HG03460 (cell line): ENCODE measurements around the gene CRYGN.

Experiments used
- ATAC-seq: cut with Tn5 transposase; IDR thresholded peaks from one replicate; pipeline ENCODE4 v1.9.1; 2021; ENCODE audit not compliant: unreplicated experiment

Gene CRYGN

DNA sequence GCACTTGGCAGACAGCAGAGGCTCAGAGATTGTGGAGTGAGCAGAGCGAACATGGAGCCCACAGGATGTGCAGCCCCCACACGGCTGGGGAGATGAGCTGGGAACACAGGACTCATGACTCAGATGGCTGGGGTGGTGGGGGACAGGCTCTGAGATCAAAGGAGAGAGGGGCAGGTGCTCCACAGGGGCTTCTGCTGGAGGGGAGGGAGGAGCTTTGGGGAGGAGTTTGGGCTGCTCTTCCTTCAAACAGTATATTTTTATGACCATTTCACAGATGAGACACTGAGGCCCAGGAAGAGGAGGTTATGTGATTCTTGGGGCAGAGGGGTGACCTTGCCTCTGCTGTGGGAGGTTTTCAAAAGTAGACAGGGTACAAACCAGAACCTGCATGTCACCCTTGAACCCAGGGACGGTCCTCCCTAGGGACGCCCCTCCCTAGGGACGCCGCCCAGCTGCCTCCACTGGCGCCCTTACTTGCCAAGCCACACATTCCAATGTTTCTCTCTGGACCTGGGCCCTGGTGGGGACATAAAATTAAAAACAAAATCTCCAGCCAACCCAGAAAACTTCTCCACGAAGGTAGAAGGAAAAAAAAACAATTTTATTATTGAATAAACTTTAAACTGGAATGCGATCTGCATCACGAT is 981 bp upstream of the CRYGN start:
- ATAC-seq = no peak

DNA sequence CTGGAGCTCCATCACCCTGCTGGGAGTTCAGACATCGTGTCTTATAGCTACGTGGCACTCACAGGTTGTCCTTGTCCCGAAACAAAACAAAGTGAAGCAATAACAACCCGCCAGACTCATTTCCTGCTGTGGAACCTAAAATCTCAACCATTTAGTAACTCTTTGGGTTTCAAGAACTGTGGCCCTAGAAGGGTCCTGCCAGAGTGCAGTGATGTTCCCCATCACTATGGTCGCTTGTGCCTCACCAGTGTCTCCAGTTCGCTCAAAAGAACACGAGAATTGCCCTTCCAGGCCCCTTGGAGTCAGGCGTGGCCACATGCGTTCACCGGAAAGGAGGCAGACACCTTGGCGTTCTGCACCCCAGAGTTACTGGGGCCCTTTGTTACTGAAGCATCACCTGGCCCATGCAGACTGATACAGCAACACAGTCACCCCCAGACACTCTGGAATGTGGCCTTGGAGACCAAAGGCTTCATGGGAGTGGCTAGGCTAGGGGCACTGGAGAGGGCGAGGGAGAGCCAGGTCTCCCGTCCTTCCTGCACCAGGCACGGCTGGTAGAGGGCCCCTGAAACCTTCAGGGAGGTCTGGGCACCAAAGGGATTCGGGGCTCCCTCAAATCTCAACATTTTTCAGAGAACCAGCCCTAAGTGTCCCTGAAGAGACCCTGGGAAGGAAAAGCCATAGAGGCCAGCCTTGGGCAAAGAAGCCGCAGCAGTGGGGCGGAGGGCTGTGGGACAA is 908 bp downstream of the CRYGN start:
- no peak for ATAC-seq

DNA sequence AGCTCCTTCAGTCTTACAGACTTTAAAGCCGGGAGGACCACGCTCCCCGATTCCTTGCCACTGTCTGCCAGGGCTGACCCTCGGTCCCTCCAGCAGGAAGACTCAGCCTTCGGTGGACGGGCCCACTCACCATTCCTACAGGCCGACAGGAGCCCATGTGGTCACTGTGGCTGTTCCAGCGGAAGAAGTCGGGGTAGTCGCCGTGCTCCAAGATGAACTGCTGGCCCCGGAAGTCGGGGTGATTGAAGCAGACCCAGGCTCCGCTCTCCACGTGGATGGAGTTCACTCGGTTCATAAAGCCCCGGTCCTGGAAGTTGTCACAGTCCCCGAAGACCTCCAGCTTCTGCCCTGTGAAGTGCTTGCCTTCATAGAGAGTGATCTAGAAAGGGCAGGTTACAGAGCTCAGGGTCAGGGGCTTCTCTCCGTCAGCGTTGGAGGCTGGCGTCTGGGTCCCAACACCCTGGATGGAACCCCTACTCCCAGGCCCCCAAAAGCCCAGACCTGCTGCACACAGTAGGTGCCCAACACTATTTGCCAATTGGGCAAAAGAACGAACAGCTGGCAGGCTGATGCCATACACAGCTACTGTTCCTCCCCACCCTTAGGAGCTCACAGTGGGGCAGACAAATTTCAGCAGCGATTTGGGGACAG is 1.9 kb downstream of the CRYGN start:
- ATAC-seq = no peak

DNA sequence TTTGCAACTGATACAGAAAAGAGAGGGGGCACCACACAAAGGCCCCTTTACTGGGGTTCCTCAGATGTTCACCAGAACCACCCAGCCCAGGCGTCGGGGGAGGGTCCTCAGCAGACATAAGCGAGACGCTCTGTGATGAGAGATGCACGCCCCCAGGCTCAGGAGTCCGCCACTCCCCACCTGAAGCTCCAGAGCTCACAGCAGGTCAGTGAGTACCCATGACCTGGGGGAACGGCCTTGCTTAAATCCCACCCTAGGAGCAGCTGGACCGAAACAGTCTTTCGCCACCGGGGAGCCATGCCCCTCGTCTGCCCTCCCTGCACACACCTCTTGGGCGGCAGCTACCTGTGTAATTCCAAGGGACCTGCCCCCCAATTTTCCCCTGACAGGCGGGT is 2.8 kb downstream of the CRYGN start:
- no peak for ATAC-seq

DNA sequence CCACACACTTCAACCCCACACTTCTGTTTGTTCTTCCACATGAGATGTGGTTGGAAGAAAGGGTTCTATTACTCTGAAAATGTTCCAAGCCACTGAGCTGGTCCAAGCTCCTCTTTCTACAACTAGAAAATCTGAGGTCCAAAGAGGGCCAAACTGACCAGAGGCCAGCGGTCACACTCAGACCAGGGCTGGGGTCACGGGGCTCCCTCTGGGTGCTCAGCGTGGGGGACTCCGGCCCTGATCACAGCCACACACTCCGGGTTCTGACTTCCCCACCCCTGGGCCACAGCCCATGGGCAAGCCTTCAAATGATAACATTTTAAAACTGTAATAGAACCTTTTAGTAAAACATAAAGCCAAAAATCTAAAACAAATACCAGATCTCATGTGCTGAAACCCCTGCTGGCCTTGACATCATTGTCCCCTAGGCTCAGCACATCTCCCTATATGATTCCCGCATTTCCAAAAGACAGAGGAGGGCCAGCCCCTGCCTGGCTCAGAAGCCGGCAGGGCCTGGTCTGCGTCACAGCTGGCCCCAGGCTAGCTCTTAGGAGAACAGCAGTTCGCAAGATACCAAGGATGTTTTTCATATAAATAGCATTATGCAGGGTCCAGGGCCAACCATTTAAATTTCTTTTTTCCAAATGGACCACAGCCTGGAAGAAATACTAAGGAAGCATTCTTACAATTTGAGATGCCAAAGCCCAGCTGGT is 3.3 kb downstream of the CRYGN start:
- ATAC-seq = no peak

DNA sequence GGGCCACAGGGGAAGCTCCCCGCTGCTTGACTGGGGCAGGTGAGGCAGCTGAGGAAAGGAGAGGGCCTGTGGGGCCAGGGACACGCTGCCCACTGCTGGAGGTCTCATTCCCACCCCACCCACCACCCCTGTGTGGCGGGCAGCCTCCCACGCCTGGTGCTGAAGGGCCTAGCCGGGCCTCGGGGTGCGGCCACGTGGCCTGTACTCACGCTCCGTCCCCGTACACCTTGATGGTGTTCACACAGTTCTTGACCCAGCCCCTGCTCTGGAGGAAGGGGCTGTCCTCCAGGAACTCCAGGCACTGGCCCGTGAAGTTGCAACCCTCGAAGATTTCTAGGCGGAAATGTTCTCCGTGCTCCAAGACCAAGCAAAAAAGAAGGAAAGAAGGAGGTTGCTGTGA is 4.0 kb downstream of the CRYGN start:
- ATAC-seq = no peak

DNA sequence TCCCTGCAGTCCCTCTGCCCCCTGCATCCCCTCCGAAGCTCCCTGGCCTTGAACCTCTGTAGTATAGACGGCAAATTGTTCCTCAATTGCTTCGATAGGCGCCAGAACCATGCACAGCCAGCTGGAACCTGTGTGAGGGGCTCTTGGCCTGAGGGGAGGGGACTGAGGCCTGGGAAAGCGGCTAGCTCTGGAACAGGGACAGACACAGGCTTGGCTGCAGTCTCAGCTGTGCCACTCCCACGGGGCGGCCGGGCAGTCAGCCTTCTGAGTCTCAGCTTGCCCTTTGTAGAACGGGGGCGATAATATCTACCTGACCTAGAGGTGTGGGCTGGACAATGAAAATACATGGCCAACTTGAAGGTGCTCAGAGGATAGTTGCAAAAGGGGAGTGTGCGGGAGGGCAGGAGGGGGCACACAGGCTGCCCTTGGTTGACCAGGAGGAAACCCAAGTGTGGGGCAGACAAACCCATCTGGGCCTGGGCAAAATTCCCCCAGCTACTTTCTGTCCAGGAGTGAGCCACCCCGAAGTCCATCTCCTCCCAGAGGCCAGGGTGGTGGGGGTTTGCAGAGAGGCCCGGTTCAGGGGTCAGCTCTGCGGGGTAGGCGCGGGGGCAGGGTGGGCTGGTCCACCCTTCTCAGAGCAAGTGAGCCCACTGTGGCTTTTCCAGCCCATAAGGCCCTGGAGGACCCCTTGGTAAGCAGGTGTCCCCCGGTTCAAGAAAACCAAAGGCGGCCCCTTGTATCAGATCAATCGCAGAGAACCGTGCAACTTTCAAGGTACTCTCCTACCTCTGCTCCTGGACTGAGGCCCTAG is 4.6 kb downstream of the CRYGN start:
- ATAC-seq = no peak

DNA sequence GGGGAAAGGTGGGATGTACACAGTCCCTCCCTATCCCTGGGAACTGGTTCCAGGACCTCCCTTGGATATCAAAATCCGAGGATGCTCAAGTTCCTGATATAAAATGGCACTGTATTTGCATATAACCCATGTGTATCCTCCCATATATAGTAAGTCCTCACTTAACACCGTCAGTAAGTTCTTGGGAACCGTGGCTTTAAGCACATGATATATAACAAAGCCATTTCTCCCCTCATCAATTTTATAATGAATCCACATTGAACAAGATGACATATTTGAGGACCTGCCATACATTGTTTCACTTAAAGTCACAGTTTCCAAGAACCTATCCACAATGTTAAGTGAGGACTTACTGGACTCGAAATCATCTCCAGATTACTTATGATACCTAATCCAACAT is 5.4 kb downstream of the CRYGN start:
- ATAC-seq = no peak

DNA sequence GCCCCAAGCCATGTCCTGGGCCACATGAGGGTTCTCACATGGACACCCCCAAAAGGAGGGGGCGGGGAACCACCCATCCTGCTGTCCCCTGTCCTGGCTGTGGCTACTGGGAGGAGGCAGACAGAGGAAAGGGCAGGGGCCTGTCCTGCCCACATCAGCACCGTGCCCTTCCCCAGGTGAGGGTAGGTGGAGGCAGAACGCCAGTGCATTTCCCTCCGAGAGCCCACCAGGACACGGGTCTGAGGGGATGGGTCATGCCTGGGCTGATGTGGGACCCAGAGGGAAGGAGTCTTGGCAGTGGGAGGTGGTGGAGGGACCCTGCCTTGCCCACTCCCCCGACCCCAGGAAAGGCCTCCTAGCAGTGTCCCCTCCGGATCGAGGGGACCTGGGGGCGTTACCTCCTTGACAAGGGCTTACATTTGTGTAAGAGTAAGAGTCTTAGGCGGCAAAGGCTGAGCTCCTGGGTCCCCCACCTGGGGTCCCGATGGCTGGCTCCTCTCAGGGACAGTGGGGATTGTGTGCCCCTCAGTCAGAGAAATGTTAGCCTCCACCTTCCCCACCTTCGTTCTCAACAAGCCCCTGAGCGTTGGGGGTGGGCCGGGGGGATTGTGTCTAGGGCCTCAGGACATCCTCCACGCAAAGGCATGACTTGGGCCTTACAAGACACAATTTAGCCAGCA is 6.1 kb downstream of the CRYGN start:
- no peak for ATAC-seq

DNA sequence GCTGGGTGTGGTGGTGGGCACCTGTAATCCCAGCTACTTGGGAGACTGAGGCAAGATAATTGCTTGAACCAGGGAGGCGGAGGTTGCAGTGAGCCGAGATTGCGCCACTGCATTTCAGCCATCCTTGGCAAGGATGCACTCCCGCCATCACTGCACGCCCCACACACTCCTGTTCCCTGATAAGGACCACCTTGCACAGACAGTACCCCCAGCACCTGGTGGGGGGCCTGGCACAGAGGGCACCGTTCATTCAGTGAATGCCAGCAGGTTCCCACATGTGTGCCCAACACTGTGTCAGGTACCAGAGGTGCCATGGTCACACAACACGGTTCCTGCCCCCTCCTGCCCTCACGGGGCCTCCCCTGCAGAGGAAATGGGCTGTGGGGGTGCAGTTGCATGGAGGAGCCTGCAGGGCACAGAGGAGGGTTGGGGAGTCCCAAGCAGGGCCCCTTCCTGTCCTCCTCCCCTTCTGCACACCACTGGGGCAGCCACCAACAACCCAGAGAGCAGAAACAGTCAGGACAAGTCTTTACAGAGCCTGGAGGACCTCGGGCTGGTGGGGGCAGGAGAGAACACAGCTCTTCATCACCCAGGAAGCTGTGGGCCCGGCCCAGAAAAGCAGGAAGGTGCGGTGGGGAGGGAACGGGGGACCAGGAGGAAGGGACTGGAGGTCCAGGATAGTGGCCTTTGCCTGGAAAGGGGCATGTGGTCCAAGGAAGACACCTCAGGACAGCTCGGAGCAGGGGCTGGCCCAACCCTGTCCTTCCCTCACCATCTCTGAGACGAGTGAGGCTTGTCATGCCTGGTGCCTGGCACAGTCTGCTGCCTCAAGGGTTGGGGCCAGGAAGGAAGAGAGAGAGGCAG is 7.1 kb downstream of the CRYGN start:
- peak; percentile 79 for ATAC-seq

DNA sequence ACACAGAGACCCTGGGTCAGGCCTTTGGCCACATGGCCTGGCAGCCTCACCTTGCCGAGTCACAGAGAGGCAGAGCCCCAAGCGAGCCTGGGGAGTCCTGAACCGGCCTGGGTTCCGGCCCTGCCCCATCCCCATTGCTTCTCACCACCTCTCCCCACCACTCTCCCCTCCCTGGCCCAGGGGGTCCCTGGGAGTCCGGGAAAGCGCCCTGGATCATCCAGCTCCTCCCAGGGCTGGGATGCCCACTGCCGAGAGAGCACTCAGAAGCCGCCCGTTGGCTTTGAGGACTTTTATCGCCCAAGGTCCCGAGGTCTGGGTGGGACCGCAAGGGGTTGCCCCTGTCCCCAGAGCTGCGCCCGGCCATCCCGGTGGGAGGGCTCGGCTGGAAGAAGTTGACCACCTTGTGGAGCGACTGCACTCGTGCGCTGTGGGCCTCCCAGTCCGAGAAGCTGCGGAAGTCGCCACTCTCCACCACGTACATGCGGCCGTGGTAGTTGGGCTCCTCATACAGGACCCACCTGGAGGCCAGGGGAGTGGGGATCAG is 8.1 kb downstream of the CRYGN start:
- no peak for ATAC-seq

DNA sequence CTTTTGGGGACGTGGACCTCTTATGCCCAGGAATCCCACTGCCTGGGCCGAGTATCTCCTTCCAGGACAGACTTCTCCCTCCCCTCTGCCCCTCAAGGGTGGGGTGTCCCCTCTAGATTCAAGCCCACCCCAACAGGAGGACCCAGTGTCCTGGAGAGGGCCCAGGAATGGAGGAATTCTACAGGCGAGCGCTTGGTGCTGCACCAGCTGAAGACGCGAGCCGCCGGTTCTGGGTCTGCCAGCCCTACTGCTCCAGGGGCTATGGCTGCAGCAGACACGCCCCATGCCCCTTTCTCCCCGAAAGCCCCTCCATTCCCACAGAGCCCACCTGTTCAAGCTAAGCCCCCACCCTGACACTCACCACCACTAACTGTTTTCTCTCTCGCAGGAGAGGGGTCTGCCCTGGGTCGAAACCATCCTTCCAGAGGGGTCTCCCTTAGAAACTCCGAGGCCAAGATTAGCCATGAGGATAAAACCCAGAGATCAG is 8.6 kb downstream of the CRYGN start:
- ATAC-seq = no peak

DNA sequence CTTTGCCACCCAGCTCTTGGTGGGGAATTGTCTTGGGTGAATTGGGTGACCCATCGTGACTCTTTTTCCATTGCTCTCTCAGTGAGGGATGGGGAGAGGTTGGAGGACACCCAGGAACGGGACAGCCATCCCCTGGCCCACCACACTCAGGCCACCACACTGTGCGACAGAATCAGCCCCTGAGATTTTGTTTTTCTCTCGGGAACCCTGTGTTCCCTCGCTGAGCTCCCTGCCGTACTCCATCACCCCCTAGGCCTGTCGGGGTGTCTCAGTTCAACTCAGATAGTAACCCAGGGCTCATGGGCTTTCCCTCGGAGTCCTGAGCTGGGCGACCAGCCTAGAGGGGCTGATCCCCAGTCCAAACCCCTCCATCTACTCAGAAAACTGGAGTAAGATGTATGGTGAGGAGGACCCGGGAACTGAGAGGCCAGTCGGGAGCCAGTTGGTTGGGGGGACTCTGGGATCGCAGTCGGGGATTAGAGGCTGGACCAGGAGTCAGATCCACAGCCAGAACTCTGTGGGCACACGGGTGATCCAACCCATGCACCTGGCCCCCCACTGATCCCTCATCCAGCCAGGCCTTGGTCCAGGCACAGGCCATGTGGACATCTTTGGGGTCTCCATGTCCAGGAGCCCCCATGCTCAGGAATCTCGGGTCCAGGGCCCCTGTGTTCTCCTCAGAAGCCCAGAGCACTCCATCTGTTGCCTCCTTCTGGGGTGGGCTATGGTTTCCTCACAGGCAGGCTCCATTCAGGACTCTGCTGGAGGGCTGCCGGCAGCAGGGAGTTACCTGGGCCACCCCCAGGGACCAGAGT is 9.3 kb downstream of the CRYGN start:
- no peak for ATAC-seq

DNA sequence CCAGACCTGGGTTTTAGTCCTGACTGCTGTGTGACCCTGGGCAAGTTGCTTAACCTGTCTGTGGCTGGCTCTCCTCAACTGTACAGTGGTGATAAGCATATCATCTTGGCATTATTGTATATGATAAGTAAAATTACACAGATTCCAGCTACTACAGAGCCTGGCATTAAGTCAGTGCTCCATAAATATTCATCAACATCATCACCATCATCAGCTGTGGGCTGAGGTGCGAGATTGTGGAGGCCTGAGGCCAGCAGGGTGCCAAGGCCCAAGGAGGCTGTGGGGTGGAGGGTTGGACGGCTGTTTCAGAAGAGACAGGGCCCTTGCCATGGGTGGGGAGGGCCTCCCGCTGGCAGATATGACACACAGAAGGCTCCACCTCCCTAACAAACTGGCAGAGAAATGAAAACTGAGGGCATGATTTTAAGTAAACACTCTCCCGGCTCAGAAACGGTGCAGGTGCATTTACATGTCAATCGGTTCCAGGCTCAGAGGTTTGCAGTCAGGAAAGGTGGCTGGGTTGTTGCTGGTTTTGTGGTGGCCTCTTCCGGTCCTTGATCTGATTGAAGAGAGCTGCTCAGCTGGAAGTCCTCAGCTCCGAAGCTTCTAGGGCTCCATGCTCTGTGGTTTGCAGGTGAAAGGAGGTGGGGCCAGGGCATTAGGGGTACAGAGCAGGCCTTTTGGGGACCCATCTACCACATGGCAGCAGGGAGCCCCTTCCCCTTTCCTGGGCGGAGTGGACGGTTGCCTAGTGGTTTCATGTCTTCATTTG is 10.2 kb downstream of the CRYGN start:
- no peak for ATAC-seq

DNA sequence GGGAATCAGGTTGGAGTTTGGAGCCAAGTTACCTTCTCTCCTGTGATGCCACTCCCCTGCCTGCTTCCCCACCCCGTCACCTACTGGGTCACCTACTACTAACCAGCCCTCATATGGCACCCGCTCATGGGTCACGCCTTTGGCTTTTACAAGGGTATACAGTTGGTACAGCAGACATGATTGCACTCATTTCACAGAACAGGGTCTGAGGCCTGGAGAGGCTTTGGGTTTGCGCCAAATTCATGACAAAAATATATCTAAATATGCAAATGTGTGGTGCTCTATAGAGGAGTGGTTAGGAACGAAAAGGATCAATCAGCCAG is 10.7 kb downstream of the CRYGN start:
- no peak for ATAC-seq

DNA sequence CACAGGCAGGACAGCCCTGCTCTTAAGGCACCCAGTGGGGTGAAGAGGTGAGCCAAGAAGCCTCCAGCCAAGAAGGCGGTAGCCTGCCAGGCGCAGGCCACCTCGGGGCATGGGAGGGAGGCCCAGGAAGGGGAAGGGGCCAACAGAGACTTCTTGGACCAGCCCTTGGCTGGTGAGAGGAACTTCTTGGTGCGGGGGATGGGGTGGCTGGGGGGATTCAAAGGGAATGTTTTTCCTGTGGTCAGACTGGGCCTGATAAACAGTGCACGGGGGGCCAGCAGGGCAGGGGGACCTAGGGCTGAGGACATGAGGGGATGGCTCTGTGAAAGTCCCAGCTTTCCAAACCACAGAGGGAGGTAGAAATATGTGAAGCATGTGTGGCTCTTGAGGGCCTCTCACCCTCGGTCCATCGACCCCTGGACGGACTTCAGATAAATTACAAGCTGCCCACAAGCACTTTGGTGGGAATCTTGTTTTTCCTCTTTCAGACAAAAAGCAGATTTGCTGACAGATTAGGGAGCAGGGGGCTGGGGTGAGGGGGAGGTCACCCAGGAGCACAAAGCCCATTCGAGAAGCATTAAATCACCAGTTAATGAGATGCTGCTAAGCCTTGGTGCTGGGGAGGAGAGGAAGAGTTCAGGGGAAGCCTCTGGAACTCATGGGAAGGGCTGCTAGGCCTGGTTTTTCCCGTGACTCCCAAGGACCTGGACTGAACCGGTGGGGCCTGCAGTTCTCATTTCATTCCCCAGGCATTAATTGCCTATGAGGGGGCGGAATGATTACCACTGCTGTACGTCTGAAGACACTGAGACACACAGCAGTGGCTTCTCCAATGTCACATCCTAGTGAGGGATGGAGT is 11.3 kb downstream of the CRYGN start:
- ATAC-seq = no peak
